SK-N-SH (cell line): Measurements from ENCODE around the gene PTPN23. TPM values are rescaled to one million over a fixed set of nuclear protein-coding genes. Genes with fewer than 3 reads are reported as not detected.

ENCODE experiments used
- CTCF ChIA-PET: fragments of 300-600, 350-600 bp; formaldehyde crosslinking; extraction: SDS; loops from one replicate; lab custom pipeline; 2021; lab: Yijun Ruan, JAX
- POLR2A ChIA-PET: fragments of 350-600 bp; sonication (Branson Sonifier 250); formaldehyde crosslinking; extraction: SDS; loops from one replicate; lab custom pipeline; 2020; ENCODE audit warnings: antibody characterized with exemption, inconsistent platforms; lab: Yijun Ruan, JAX
- DNase-seq: peaks from one replicate; pipeline ENCODE4 v3.0.0; 2012
- H2AFZ ChIP-seq: fragments of 200-600 bp; sonication (generic); 2 replicates; pipeline ENCODE4 v1.8.1; 2016; ENCODE audit warnings: antibody characterized with exemption, mild to moderate bottlenecking, low read depth
- H3F3A ChIP-seq: fragments of 200-600 bp; sonication (generic); replicated peaks from 2 replicates; pipeline ENCODE3; 2016; ENCODE audit warnings: antibody characterized with exemption, mild to moderate bottlenecking; ENCODE audit not compliant: insufficient read depth
- H3K27ac ChIP-seq, 2 experiments: fragments of 200-500 bp in 1 of 2; fragments of 200-600 bp in 1 of 2; sonication (Bioruptor generic) in 1 of 2; sonication (generic), shearing (Covaris generic) in 1 of 2; 2 replicates each; pipeline versions ENCODE4 v1.5.1 to v1.6.1; 2014 to 2016; ENCODE audit warnings: low read depth in 2 of 2, inconsistent platforms in 1 of 2, low read length in 1 of 2, mild to moderate bottlenecking in 1 of 2, mixed read lengths in 1 of 2
- H3K27me3 ChIP-seq: fragments of 200-600 bp; sonication (generic), shearing (Covaris generic); 2 replicates; pipeline ENCODE4 v1.6.1; 2016; ENCODE audit warnings: mixed run types; ENCODE audit not compliant: insufficient read depth
- H3K36me3 ChIP-seq, 2 experiments: fragments of 200-500 bp in 1 of 2; fragments of 200-600 bp in 1 of 2; sonication (Bioruptor generic) in 1 of 2; sonication (generic) in 1 of 2; replicated peaks in 1 of 2; 2 replicates each; pipeline versions ENCODE3 to v1.5.1; 2014 to 2016; ENCODE audit warnings: low read length in 1 of 2, mild to moderate bottlenecking in 1 of 2; ENCODE audit not compliant: insufficient read depth in 2 of 2, control insufficient read depth in 1 of 2
- H3K4me1 ChIP-seq, 2 experiments: fragments of 200-500 bp in 1 of 2; fragments of 200-600 bp in 1 of 2; sonication (Bioruptor generic) in 1 of 2; sonication (generic), shearing (Covaris generic) in 1 of 2; 2 replicates each; pipeline versions ENCODE4 v1.5.1 to v1.6.1; 2014 to 2016; ENCODE audit warnings: low read depth in 1 of 2, low read length in 1 of 2, mixed run types in 1 of 2; ENCODE audit not compliant: insufficient read depth in 2 of 2, control insufficient read depth in 1 of 2
- H3K4me2 ChIP-seq: fragments of 200-600 bp; sonication (generic), shearing (Covaris generic); 2 replicates; pipeline ENCODE4 v1.6.1; 2017; ENCODE audit warnings: mixed run types
- H3K4me3 ChIP-seq, 2 experiments: fragments of 200-500 bp in 1 of 2; fragments of 200-600 bp in 1 of 2; sonication (Bioruptor generic) in 1 of 2; sonication (generic), shearing (Covaris generic) in 1 of 2; 2 replicates each; pipeline versions ENCODE4 v1.5.1 to v1.8.1; 2014 to 2016; ENCODE audit warnings: low read depth in 2 of 2, inconsistent platforms in 1 of 2, low read length in 1 of 2, mild to moderate bottlenecking in 1 of 2, mixed read lengths in 1 of 2, moderate library complexity in 1 of 2
- H3K79me2 ChIP-seq: fragments of 200-600 bp; sonication (generic); 2 replicates; pipeline ENCODE4 v1.8.1; 2017; ENCODE audit warnings: mild to moderate bottlenecking; ENCODE audit not compliant: insufficient read depth
- H3K9ac ChIP-seq: fragments of 200-600 bp; sonication (generic); 2 replicates; pipeline ENCODE4 v1.6.1; 2017; ENCODE audit warnings: mixed run types
- H3K9me2 ChIP-seq: fragments of 200-600 bp; sonication (generic); 2 replicates; pipeline ENCODE4 v1.6.1; 2017; ENCODE audit warnings: mixed run types
- H3K9me3 ChIP-seq: fragments of 200-600 bp; sonication (generic); 2 replicates; pipeline ENCODE4 v1.6.1; 2017; ENCODE audit warnings: mixed run types, mild to moderate bottlenecking, moderate library complexity
- H4K20me1 ChIP-seq: fragments of 200-600 bp; sonication (generic); 2 replicates; pipeline ENCODE4 v1.6.1; 2017; ENCODE audit warnings: mild to moderate bottlenecking, mixed run types; ENCODE audit not compliant: insufficient read depth
- EP300 ChIP-seq, 2 experiments: IDR thresholded peaks; 2 replicates each; pipeline versions ENCODE4 v1.4.0 to v1.6.1; 2012; ENCODE audit warnings: borderline replicate concordance in 1 of 2, low read depth in 1 of 2, low read length in 1 of 2
- EZH2phosphoT487 ChIP-seq: fragments of 200-600 bp; sonication (generic); IDR thresholded peaks from 2 replicates; pipeline ENCODE4 v1.6.1; 2017; ENCODE audit warnings: low read depth, mixed run types, mild to moderate bottlenecking, antibody characterized with exemption, moderate library complexity, borderline replicate concordance
- FOSL2 ChIP-seq: IDR thresholded peaks from 2 replicates; pipeline ENCODE4 v1.4.0; 2012; ENCODE audit warnings: low read depth, mild to moderate bottlenecking, moderate library complexity, borderline replicate concordance
- FOXJ3 ChIP-seq: sonication (generic); formaldehyde crosslinking; IDR thresholded peaks from 2 replicates; pipeline ENCODE4 v1.5.1; 2020; ENCODE audit warnings: mild to moderate bottlenecking, missing genetic modification reagents
- GABPA ChIP-seq: IDR thresholded peaks from 2 replicates; pipeline ENCODE4 v1.4.0; 2012; ENCODE audit warnings: low read depth, mild to moderate bottlenecking
- GATA2 ChIP-seq: sonication (generic); formaldehyde crosslinking; IDR thresholded peaks from 2 replicates; pipeline ENCODE4 v1.5.0; 2020; ENCODE audit warnings: mild to moderate bottlenecking, missing genetic modification reagents
- IRF3 ChIP-seq: fragments of 150-350 bp; IDR thresholded peaks from 2 replicates; pipeline ENCODE4 v1.6.1; 2016; ENCODE audit warnings: mild to moderate bottlenecking, low read depth, low read length
- JUND ChIP-seq: IDR thresholded peaks from 2 replicates; pipeline ENCODE4 v1.4.0; 2012
- MAX ChIP-seq: IDR thresholded peaks from 2 replicates; pipeline ENCODE4 v1.4.0; 2012; ENCODE audit warnings: low read depth
- MEF2A ChIP-seq: IDR thresholded peaks from 2 replicates; pipeline ENCODE4 v1.4.0; 2012; ENCODE audit warnings: low read depth, borderline replicate concordance
- NRF1 ChIP-seq: IDR thresholded peaks from 2 replicates; pipeline ENCODE4 v1.6.1; 2012; ENCODE audit warnings: low read depth, mild to moderate bottlenecking, low read length
- RCOR1 ChIP-seq: fragments of 150-350 bp; IDR thresholded peaks from 2 replicates; pipeline ENCODE4 v1.6.1; 2017; ENCODE audit warnings: antibody characterized with exemption, low read length
- RFX5 ChIP-seq: IDR thresholded peaks from 2 replicates; pipeline ENCODE4 v1.6.1; 2012; ENCODE audit warnings: mild to moderate bottlenecking, improper control_type of control experiment, low read length
- RXRA ChIP-seq: IDR thresholded peaks from 2 replicates; pipeline ENCODE4 v1.4.0; 2012; ENCODE audit warnings: low read depth, mild to moderate bottlenecking, borderline replicate concordance
- SIN3A ChIP-seq: IDR thresholded peaks from 2 replicates; pipeline ENCODE4 v1.6.1; 2012; ENCODE audit warnings: low read depth, mild to moderate bottlenecking, low read length, moderate library complexity, borderline replicate concordance
- SMC3 ChIP-seq: IDR thresholded peaks from 2 replicates; pipeline ENCODE4 v1.6.1; 2012; ENCODE audit warnings: low read depth, low read length, improper control_type of control experiment
- USF2 ChIP-seq: fragments of 150-350 bp; IDR thresholded peaks from 2 replicates; pipeline ENCODE4 v1.6.1; 2017; ENCODE audit warnings: antibody characterized with exemption, low read length, low read depth, borderline replicate concordance
- WGBS: methylation state at CpG from one replicate; pipeline ENCODE4 v1.1.6; 2017; ENCODE audit warnings: low lambda C conversion rate; 5-methylcytosine and 5-hydroxymethylcytosine counted together
- polyA plus RNA-seq, 3 experiments: library from polyadenylated mRNA; depleted of rRNA; stranded (reverse); fragments of >200 nt; gene quantifications; 2 replicates each; pipeline ENCODE4 v1.2.3, GENCODE V29; 2012
- TF ChIP-seq, protein P1 (sequence below): IDR thresholded peaks from 2 replicates; pipeline ENCODE4; 2012

The PTPN23 gene
- polyA plus RNA-seq, 1 of the 3 experiments (the other 2 are of a cell fraction) = 10.9 TPM

DNA sequence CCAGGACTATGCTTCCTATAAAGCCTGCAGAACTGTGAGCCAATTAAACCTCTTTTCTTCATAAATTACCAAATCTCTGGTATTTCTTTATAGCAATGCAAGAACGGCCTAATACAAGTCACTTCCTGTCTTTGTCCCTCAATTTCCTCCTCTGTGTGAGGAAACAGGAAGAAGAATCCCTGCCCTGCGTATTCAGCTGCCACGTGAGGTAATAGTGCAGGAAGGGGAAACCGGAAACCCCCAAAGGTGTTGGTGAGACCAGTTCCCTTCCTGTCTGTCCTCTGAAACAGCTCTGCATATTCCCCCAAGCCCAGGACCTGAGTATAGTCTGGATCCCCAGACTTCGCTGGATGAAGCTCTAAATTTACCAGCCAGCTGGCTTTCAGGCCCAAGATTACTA is 18.1 kb upstream of the PTPN23 start:
- Histone ChIP-seq H3K36me3 (no peaks in the 10 kb centered on the region), H3K9ac (no peak overlapping the region), H3K27me3 (no peaks in the 10 kb centered on the region), H2AFZ (no peak overlapping the region), H3K79me2 (no peaks in the 10 kb centered on the region), H4K20me1 (no peaks in the 10 kb centered on the region), H3K27ac (no peak overlapping the region), H3F3A (peaks cover 18% of the 10 kb centered on the region), H3K9me3 (no peaks in the 10 kb centered on the region), H3K4me2 (no peak overlapping the region), H3K4me3 (no peak overlapping the region), H3K9me2 (no peaks in the 10 kb centered on the region), H3K4me1 (no peaks in the 10 kb centered on the region)
- POLR2A ChIA-PET = no interaction called here
- 86% methylated on average over 5 of the region's 5 CpGs for WGBS
- DNase-seq = no peak
- TF ChIP-seq MAX = no peak
- TF ChIP-seq EP300 (IDR thresholded peaks at IDR 0.05; ENCODE audit: borderline replicate concordance in 1 of 2, low read depth in 1 of 2, low read length in 1 of 2) = no peak
- TF ChIP-seq GABPA = no peak
- no peak for TF ChIP-seq RXRA
- TF ChIP-seq, protein P1, sequence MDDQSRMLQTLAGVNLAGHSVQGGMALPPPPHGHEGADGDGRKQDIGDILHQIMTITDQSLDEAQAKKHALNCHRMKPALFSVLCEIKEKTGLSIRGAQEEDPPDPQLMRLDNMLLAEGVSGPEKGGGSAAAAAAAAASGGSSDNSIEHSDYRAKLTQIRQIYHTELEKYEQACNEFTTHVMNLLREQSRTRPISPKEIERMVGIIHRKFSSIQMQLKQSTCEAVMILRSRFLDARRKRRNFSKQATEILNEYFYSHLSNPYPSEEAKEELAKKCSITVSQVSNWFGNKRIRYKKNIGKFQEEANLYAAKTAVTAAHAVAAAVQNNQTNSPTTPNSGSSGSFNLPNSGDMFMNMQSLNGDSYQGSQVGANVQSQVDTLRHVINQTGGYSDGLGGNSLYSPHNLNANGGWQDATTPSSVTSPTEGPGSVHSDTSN = no peak
- no peak for TF ChIP-seq USF2
- no peak for TF ChIP-seq SIN3A
- no peak for TF ChIP-seq JUND
- TF ChIP-seq FOXJ3 (CRISPR knock-in tag) = no peak
- no peak for TF ChIP-seq RCOR1
- CTCF ChIA-PET = interaction anchor here (0.6 to 1.8 kb wide), 2 partner anchors 9 to 141 kb away, joined by 3 to 7 read pairs; no protein-coding TSS in a partner anchor

GRCh38 chr3:47365213-47366153 is 15.3 kb upstream of the PTPN23 start:
- no peaks in the 10 kb centered on the region for H3K27me3 ChIP-seq
- H3K9ac ChIP-seq = no peak overlapping the region
- no peak overlapping the region for H2AFZ ChIP-seq
- no peak for DNase-seq
- H3K79me2 ChIP-seq = no peaks in the 10 kb centered on the region
- ChIA-PET CTCF (no interaction called here), POLR2A (interaction anchor here (0.6 kb wide), 1 partner anchor 74 kb away, joined by 3 read pairs; no protein-coding TSS in a partner anchor)
- H3K4me2 ChIP-seq = no peak overlapping the region; the same call in 1 of the 2 replicates
- no peaks in the 10 kb centered on the region for H3K36me3 ChIP-seq
- no peaks in the 10 kb centered on the region for H3K9me2 ChIP-seq
- H3K9me3 ChIP-seq = no peaks in the 10 kb centered on the region
- no peaks in the 10 kb centered on the region for H4K20me1 ChIP-seq
- H3K4me1 ChIP-seq = no peaks in the 10 kb centered on the region
- H3K4me3 ChIP-seq = no peak overlapping the region
- peaks cover 18% of the 10 kb centered on the region for H3F3A ChIP-seq
- WGBS = 42% methylated on average over 11 of the region's 11 CpGs
- H3K27ac ChIP-seq = peak overlapping the region in 1 of 2 experiments; percentile 54; a peak in 1 of 4 replicates
- no peak for TF ChIP-seq SMC3
- TF ChIP-seq EP300 (IDR thresholded peaks at IDR 0.05; ENCODE audit: borderline replicate concordance in 1 of 2, low read depth in 1 of 2, low read length in 1 of 2) = peak in 1 of 2 experiments; percentile 52; a peak in 1 of 4 replicates
- no peak for TF ChIP-seq FOXJ3 (CRISPR knock-in tag)
- no peak for TF ChIP-seq GATA2
- TF ChIP-seq, protein P1 = peak; percentile 65
- no peak for TF ChIP-seq NRF1
- TF ChIP-seq EZH2phosphoT487 = no peak
- TF ChIP-seq JUND = peak; percentile 49
- peak; percentile 38; the same call in 1 of the 2 replicates for TF ChIP-seq MEF2A
- TF ChIP-seq RFX5 = no peak
- 0 out of 2 replicates have a peak, but pooled peaks have one; percentile 30 for TF ChIP-seq MAX
- no peak for TF ChIP-seq IRF3
- peak; percentile 40; the same call in 1 of the 2 replicates for TF ChIP-seq FOSL2
- no peak for TF ChIP-seq USF2
